Hematopoietic multipotent progenitor cell treated with erythropoietin and hydrocortisone succinate and interleukin-3 and kit ligand, for 4 days (in vitro differentiated cells): ENCODE data around the gene C1orf216.
A peak's percentile ranks its signal among the peaks of the same experiment; 100 is the strongest.
"Not testable (repeated sequence)": the region's sequence is repeated elsewhere in the genome, so short reads cannot be mapped to it uniquely, and the experiment has no call there.

ENCODE experiments used
- DNase-seq: peaks from one replicate; pipeline ENCODE4 v3.0.0-alpha.2; 2015

C1orf216 gene

GRCh38 chr1:35718492-35719336, at the start of gene C1orf216:
TSS of gene C1orf216 (minus strand) at chr1:35718884. CDS start at chr1:35716321, 2,563 bp downstream.
- DNase-seq = peak; percentile 89

- DNase-seq = no peak
Observed at GRCh38 chr1:35764283-35764682, 45.6 kb upstream of the C1orf216 start.

- DNase-seq = no peak
Observed at GRCh38 chr1:35763201-35763600, 44.5 kb upstream of the C1orf216 start.

DNA sequence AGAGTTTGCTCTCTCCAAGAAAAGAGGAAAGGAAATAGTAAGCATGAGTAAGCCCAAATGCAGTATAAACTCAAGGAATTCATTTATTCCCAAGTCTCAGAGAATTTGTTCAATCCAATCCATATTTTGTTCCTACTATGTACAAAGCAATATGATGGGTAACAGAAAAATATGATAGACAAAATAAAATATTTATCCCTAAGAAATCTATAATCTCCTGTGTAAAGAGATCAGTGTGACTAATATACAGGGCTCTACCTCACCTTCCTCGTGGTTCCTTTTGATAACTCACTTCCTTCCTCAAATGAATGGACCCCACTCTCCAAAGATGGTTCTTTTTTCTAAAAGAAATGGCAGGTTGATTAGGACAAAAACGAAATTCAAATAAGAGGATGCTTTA, 43.5 kb upstream of the C1orf216 start:
- peak; percentile 34 for DNase-seq

GRCh38 chr1:35756064-35756463, 37.4 kb upstream of the C1orf216 start:
- DNase-seq = no peak

DNA sequence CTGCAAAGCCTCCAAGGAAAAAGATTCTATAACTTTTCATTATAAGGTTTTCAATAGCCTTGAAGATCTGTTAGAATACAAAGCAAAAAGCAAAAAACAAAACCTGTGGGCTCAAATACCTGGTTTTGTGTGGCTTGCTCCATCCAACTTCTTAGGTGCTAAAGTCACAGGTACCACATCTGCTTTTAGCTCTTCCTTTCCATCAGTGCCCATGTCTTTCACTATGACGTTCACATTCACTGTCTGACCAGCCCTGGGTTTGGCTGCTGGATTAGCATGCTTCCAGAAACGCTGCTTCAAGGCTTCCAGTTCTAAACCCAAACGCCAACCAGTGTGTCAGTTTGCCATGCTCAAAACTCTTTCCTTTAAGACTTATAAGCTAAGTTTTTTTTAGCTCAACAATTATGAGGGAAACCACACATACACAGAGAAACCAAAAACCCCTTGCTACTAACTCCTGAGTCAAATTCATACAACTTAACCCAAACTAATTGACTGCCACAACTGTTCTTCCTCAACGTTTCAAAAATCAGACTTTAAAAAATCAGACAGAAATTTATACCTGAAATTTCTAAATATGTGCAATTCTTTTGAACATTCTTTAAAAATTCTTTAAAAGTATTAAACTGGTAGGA, 35.1 kb upstream of the C1orf216 start:
- DNase-seq = no peak

DNA sequence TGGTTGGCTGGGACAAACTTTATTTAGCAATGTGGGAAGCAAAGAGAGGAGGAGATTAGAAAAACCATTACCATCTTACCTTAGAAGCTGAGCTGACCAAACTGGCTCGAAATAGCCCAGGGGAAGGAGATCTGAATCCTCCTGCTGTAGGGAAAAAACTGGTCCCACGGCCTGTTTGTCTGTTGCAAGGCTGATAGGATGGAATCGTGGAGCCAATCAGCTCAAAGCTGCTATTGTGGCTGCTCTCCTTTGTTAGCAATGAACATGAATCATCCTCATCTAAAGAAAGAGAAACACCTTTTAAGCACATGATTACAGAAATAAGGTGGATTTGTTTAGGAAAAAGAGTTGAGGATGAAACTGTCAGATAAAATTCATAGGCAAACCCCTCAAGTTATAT, 29.6 kb upstream of the C1orf216 start:
- DNase-seq = no peak

DNA sequence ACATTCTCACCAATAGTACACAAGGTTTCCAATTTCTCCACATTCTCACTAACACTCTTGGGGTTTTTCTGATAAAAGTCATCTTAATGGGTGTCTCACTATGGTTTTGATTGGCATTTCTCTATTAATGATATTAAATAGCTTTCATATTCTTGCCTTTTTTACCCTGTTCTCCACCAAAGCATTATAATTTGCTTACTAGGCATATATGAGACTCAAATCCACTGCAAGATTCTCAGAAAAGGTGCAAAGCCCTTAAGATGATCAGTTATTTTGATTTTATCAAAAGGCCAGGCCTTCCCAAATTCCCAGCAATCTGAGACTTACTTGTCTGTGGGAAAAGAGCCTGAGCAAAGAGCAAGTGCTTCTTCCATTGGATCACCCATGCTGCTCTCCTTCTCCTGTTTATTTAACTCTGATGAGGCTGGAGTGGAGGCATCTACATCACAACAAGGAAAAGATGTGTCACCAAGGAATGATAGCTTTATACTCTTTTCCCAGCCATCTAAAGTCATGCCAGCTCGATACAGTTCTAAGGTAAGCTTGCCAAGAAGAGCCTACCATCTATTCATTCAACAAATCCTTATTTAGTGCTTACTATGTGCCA, 26.5 kb upstream of the C1orf216 start:
- DNase-seq = no peak

GRCh38 chr1:35737120-35737519, 18.4 kb upstream of the C1orf216 start:
- no peak for DNase-seq

DNA sequence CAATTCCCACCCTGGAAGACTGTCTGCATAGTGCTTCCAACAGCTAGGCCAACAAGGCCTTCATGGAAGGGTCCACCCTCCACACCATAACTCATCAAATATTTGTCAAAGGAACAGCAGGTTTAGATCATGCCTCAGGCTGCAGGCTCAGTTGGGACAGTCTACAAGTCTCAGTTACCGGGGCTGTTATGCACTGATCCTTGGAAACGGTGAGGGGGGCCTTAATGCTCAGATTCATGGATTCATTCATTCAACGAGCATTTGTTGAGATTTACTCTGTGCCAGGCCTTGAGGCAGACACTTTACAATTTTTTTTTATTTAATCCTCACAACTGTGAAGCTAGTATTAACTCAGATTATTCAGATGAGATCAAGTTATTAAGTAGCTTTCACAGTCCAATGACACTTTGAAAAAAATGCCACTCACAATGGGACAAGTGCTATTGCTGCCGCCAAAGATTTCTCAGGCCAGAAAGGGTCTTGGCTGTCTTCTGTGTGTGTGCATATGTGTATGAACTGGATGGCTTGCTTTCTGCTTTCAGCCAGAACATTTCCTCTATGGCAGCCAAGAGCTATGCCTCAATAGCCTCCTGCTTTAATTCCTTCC, 8.9 kb upstream of the C1orf216 start:
- DNase-seq = no peak

- peak; percentile 84 for DNase-seq
Observed at GRCh38 chr1:35726450-35727433, 8.1 kb upstream of the C1orf216 start.

DNA sequence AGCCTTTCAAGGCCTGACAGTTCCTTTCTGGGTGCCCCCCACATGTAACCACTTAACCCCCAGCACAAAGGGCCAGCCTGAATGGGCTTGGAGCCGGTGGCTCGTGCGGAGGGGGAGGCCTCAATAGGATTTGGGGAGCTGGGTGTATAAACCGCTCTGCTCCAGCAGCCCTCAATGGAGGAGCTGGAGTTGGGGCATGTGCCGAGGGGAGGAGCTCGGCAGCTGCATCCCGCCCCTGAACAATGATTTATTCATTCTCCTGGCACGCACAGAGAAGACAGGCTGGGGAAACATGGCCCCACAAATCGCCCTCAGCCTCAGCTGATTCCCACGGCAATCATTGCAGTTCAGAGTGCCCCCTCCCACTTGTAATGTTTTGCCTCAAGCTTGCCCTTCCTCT, 6.9 kb upstream of the C1orf216 start:
- peak; percentile 34 for DNase-seq

GRCh38 chr1:35717911-35718476, 690 bp downstream of the C1orf216 start:
- DNase-seq = peak; percentile 91

DNA sequence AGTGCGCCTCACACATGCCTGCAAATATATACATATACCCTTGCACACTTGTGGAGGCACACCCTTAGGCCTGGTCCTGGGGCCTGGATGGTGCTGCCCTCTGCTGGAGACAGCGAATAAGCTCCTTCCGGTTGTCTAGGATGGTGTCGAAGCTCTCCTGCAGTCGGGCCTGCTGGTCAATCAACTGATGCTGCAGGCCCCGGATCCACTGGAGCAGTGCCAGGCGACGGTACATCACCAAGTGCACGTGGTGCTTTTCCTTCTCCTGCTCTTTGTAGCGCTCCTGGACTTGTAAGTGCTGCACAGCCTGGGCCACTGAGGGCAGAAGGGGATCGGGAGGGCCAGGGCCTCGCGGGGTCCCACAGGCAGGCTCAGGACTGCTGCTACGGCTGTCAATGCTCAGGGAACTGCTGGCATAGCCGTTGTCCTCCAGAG, 3.1 kb downstream of the C1orf216 start:
- peak; percentile 92 for DNase-seq

DNA sequence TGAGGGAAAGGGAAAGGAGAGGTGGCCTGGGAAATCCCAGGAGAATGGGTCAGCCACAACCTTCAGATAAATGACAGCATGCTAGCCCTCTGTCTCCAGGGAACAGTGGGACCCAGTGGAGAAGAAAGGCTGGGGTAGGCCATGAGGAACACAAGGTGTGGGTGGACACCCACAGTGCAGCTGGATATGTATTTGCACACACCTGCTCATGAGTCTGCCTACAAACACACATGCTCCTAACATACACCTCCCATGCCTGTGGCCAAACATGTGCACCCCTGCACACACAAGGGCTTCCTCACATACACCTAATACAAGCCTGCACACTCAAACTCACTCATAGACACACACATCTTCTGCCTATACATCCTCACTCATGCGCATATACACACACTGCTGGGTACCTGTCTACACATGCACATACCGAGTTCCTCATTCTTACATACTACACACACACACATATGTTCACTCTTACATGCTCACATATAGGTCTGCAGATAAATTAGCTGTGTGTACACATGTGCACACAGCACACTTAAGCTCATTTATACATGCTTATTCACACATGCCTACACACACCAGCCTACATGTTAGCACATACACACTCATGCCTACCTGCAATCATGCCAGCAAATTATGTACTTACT, 3.6 kb downstream of the C1orf216 start:
- no peak for DNase-seq

DNA sequence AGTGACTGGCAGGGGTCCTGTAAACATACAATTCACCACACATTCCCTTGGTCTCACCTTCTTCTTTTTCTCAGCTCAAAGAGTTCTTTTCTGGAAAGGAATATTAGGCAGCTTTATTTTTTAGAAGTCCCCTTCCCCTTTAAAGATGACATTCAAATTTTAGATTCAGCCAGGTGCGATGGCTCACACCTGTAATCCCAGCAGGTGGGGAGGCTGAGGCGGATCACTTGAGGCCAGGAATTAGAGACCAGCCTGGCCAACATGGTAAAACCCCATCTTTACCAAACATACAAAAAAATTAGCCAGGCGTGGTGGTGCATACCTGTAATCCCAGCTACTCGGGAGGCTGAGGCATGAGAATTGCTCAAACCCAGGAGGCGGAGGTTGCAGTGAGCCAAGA, 7.6 kb downstream of the C1orf216 start:
- DNase-seq = not testable (repeated sequence)

DNA sequence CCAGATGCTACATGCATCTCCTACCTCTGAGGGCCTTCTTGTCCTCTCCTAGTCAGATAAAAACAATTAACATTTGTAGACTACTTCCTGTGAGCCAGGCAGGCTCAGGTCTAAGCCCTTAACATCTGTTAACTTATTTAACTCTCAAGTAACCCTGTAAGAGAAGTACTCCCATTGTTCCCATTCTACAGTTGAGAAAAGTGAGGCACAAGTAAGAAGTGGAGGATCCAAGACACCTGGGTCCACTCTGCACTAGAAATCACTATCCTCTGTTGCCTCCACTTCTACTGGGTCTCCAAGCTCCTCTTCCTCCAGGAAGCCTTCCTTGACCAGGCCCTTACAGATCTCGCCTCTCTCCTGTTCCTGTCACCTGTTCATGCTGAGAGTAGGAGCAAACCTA, 9.7 kb downstream of the C1orf216 start:
- no peak for DNase-seq

- DNase-seq = peak; percentile 31
Observed at GRCh38 chr1:35708441-35708921, 10.2 kb downstream of the C1orf216 start.

DNA sequence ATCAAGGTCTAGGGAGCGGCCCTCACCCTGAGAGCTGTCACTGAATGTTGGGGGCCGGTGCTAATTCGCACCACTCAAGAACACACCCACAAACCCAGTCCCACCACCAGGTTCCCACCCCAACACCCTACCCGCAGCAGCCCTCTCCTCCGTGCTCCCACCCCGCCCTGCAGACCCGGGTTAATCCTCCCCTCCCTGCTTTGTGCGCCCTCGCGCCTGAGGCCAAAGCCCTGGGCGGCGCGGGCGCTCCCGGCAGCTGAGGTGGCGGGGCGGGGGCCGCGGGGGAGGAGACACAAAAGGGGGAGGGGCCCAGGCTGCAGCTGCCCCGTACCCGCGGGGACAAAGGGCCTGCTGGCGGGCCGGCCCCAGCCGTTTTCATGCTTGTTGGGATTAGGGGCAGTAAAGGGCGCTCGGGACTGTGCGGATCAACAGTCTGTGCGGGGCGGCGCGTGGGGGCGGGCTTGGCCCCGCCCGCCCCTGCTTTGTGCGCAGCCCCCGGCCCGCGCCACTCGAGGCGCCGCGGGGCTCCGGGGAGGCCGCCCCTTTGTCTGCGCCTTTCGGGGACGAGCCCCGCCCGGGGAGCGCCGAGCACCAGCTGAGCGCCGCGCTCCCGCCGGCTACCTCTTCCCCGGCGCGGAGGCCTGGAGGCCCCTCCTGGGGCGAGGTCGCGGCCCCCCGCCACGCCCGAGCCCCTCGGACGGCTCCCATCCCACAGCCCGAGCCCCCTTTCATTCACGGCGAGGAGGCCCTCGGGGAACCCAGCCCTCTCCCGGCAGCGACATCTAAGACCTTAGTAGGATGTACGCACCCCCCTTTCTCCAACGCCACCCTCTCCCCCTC, 10.9 kb downstream of the C1orf216 start:
- DNase-seq = peak; percentile 54
